ENCODE data around the gene RGS10.

The RGS10 gene

GRCh38 chr10:119478111-119478802, 64.3 kb downstream of the RGS10 start:
- H3K4me3 ChIP-seq (ENCODE audit: low read depth, low read length): peak overlapping the region; percentile 14
- peak; percentile 82 for DNase-seq (ENCODE audit: low read depth)
- TF ChIP-seq, protein P1, sequence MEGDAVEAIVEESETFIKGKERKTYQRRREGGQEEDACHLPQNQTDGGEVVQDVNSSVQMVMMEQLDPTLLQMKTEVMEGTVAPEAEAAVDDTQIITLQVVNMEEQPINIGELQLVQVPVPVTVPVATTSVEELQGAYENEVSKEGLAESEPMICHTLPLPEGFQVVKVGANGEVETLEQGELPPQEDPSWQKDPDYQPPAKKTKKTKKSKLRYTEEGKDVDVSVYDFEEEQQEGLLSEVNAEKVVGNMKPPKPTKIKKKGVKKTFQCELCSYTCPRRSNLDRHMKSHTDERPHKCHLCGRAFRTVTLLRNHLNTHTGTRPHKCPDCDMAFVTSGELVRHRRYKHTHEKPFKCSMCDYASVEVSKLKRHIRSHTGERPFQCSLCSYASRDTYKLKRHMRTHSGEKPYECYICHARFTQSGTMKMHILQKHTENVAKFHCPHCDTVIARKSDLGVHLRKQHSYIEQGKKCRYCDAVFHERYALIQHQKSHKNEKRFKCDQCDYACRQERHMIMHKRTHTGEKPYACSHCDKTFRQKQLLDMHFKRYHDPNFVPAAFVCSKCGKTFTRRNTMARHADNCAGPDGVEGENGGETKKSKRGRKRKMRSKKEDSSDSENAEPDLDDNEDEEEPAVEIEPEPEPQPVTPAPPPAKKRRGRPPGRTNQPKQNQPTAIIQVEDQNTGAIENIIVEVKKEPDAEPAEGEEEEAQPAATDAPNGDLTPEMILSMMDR (IDR thresholded peaks at IDR 0.05; ENCODE audit: insufficient read depth, low read depth, low read length, missing control alignments): no peak

DNA sequence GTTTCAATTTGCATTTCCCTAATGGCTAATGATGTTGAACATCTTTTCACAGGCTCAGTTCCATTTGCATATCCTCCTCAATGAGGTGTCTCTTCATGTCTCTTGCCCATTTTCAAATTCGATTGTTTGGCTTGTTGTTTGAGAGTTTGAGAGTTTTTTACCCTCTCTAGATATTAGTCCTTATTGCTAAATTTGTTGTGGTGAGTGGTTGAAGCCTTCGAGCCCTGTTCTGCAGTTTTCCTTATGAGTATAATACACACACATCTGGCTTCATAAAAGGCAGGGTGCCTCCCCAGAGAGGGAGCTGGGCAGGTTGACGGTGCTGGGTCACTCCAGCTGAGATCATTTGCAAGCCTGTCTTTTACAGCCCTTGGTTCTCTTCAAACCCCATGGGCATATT, 65.1 kb downstream of the RGS10 start:
- TF ChIP-seq, protein P1 (IDR thresholded peaks at IDR 0.05; ENCODE audit: insufficient read depth, low read depth, low read length, missing control alignments): no peak
- DNase-seq (ENCODE audit: low read depth): peak; percentile 78
- no peak overlapping the region for H3K4me3 ChIP-seq (ENCODE audit: low read depth, low read length)

DNA sequence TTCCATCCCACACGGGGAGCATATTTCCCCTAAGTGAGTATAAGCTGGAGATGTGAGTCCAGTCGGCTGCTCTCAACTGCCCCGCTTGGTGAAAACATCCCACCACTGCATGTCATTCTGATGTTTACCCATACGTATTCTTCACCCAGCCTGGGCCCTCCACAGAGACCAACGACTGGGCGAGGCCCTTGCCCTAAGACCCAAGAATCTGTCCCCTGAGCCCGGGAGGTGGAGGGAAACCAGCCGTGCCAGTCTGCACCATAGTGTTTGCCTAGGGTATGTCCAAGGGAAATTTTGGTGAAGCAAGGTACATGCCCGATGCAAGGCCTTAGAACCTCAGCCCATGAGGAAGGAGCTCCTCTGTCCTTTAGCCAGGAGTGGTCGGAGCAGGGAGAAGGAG, 67.9 kb downstream of the RGS10 start:
- no peak for DNase-seq (ENCODE audit: low read depth)
- no peak overlapping the region for H3K4me3 ChIP-seq (ENCODE audit: low read depth, low read length)

GRCh38 chr10:119473771-119474170, 68.7 kb downstream of the RGS10 start:
- TF ChIP-seq, protein P1 (IDR thresholded peaks at IDR 0.05; ENCODE audit: insufficient read depth, low read depth, low read length, missing control alignments): no peak
- DNase-seq (ENCODE audit: low read depth): no peak

More for the DNA sequence above, 67.9 kb downstream of the RGS10 start:
- TF ChIP-seq, protein P1 (IDR thresholded peaks at IDR 0.05; ENCODE audit: insufficient read depth, low read depth, low read length, missing control alignments): no peak

DNA sequence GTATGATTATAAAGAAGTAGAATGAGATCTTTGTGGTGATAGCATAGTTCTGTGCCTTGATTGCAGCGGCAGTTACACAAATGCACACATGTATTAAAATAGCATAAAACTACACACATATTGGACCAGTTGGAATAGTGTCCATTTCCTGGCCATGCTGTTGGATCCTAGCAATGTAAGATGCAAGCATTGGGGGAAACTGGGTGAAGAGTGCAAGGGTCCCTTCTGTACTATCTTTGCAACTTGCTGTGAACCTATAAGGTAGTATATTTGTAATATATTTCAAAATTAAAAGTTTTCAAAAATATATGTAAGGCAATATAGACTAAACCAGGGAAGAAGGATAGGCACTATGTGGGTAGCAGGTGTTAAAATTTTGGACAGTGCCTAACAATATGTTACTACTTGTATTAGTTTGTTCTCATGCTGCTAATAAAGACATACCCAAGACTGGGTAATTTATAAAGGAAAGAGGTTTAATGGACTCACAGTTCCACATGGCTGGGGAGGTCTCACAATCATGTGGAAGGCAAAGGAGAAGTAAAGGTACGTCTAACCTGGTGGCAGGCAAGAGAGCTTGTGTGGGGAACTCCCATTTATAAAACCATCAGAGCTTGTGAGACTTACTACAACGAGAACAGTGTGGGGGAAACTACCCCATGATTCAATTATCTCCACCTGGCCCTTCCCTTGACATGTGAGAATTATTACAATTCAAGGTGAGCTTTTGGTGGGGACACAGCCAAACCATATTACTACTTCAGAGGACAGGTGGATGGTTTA, 71.4 kb downstream of the RGS10 start:
- peak; percentile 28 for DNase-seq (ENCODE audit: low read depth)
- TF ChIP-seq, protein P1 (IDR thresholded peaks at IDR 0.05; ENCODE audit: insufficient read depth, low read depth, low read length, missing control alignments): no peak
- H3K4me3 ChIP-seq (ENCODE audit: low read depth, low read length): no peak overlapping the region

More at GRCh38 chr10:119473771-119474170, 68.7 kb downstream of the RGS10 start:
- H3K4me3 ChIP-seq (ENCODE audit: low read depth, low read length): no peak overlapping the region

GRCh38 chr10:119469846-119470245, 72.7 kb downstream of the RGS10 start:
- TF ChIP-seq, protein P1 (IDR thresholded peaks at IDR 0.05; ENCODE audit: insufficient read depth, low read depth, low read length, missing control alignments): no peak
- DNase-seq (ENCODE audit: low read depth): no peak
- no peak overlapping the region for H3K4me3 ChIP-seq (ENCODE audit: low read depth, low read length)

Measured in GM12865 (cell line).